ENCODE measurements around the gene SAMD3. TPM values are rescaled to one million over a fixed set of nuclear protein-coding genes. Genes with fewer than 3 reads are reported as not detected.

The SAMD3 gene
- total RNA-seq, 2 donors from 2014 or later = 14.5 to 30.0 TPM

- DNase-seq (no peak), ATAC-seq (no peak)
- H3K4me1 Mint-ChIP-seq = peaks cover 11% of the 10 kb centered on the region
- H3K36me3 Mint-ChIP-seq (ENCODE audit: low read depth) = peaks cover 15% of the 10 kb centered on the region
- H3K4me3 Mint-ChIP-seq = no peak overlapping the region
- H3K27ac Mint-ChIP-seq = no peak overlapping the region
- H3K9me3 ChIP-seq (ENCODE audit: control insufficient read depth, low read length, poor library complexity, severe bottlenecking) = no peaks in the 10 kb centered on the region
- no peaks in the 10 kb centered on the region for H3K27me3 Mint-ChIP-seq
These were observed 124.4 kb downstream of the SAMD3 start for GRCh38 chr6:130098317-130098716.

Other genes with a start within 250 kb of the SAMD3 start
- 10 to 100 TPM; 36.6 to 45.2 TPM for gene L3MBTL3, start 204.4 kb downstream of the SAMD3 start, total RNA-seq
- 1 to 10 TPM; 2.3 to 2.4 TPM for gene TMEM200A, start 143.1 kb upstream of the SAMD3 start, total RNA-seq